Neural crest cell (in vitro differentiated cells): ENCODE measurements around the gene C1orf21. TPM values are rescaled to one million over a fixed set of nuclear protein-coding genes. Genes with fewer than 3 reads are reported as not detected.

Experiments used
- DNase-seq: peaks from one replicate; pipeline ENCODE4 v3.0.0; 2021; ENCODE audit warnings: low read depth, mixed read lengths, low spot score
- H3K27ac Mint-ChIP-seq: one replicate; pipeline ENCODE4 v1.8.0; 2021; ENCODE audit warnings: mild to moderate bottlenecking, mixed read lengths; ENCODE audit not compliant: unreplicated experiment
- H3K27me3 Mint-ChIP-seq: 2 replicates; pipeline ENCODE4 v1.8.0; 2021; ENCODE audit warnings: low read depth, mild to moderate bottlenecking, mixed read lengths
- H3K36me3 Mint-ChIP-seq: 2 replicates; pipeline ENCODE4 v1.8.0; 2021; ENCODE audit warnings: low read depth, mild to moderate bottlenecking, mixed read lengths
- H3K4me1 Mint-ChIP-seq: 2 replicates; pipeline ENCODE4 v1.8.0; 2021; ENCODE audit warnings: mixed read lengths
- H3K4me3 Mint-ChIP-seq: one replicate; pipeline ENCODE4 v1.8.0; 2021; ENCODE audit warnings: mild to moderate bottlenecking, mixed read lengths
- H3K9me3 Mint-ChIP-seq: 2 replicates; pipeline ENCODE4 v1.8.0; 2021; ENCODE audit warnings: mixed read lengths
- total RNA-seq: library from RNA; stranded (reverse); gene quantifications from 2 replicates; pipeline ENCODE4 v1.2.1, GENCODE V29; 2021
- TF ChIP-seq, protein P1 (sequence below): fragments of 200-600 bp; sonication (generic); conservative IDR thresholded peaks from 2 replicates; pipeline ENCODE4 v1.5.0; 2021; ENCODE audit warnings: antibody characterized with exemption, mild to moderate bottlenecking

Gene C1orf21
- total RNA-seq, 1 donor from 2014 or later = 29.8 TPM

DNA sequence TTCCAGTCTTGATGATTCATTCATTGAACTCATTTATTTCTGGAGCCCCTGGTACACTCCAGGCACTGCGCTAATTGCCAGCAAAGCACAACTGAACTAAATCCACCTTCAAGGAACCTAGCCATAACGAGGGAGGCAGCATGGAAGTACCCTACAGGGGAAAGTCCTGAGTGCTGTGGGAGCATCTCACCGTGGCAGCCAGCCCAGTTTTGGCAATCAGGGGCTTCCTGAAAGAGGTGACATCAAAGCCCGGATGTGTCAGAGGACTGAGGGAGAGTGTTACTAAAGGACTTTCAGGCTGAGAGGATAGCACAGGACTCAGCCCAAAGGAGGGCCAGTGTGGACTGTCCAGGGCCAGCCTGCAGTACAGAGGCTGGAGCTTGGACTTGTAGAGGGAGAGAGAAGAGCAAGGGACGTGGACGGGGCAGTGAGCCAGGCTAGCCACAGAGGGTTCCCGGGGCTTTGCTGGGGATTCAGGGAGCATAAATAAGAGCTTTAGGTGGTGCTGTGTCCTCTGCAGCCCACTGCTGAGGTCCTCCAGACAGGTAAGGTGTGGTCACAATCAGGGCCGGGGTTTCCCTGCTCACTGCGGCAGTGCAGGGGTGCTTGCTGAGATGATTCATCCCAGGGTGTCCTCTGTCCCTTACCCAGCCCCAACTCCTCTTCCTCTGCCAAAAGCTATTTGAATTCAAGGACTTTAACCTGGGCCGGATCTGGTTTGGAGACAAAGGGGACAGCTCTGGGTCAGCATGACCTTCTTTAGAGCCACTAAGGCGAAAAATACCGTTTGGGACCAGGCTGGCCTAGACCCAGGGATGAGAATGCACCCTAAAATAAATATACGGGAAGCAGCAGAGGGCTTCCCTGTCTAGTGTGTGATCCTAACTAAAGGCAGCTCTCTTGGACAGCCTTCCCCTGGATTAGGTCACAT is 239.5 kb downstream of the C1orf21 start:
- TF ChIP-seq, protein P1, sequence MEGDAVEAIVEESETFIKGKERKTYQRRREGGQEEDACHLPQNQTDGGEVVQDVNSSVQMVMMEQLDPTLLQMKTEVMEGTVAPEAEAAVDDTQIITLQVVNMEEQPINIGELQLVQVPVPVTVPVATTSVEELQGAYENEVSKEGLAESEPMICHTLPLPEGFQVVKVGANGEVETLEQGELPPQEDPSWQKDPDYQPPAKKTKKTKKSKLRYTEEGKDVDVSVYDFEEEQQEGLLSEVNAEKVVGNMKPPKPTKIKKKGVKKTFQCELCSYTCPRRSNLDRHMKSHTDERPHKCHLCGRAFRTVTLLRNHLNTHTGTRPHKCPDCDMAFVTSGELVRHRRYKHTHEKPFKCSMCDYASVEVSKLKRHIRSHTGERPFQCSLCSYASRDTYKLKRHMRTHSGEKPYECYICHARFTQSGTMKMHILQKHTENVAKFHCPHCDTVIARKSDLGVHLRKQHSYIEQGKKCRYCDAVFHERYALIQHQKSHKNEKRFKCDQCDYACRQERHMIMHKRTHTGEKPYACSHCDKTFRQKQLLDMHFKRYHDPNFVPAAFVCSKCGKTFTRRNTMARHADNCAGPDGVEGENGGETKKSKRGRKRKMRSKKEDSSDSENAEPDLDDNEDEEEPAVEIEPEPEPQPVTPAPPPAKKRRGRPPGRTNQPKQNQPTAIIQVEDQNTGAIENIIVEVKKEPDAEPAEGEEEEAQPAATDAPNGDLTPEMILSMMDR = no peak
- H3K27ac Mint-ChIP-seq = peak overlapping the region; percentile 79
- H3K36me3 Mint-ChIP-seq = peaks cover 7% of the 10 kb centered on the region
- no peak overlapping the region for H3K4me3 Mint-ChIP-seq
- H3K27me3 Mint-ChIP-seq = no peaks in the 10 kb centered on the region
- H3K9me3 Mint-ChIP-seq = peaks cover 2% of the 10 kb centered on the region
- peaks cover 39% of the 10 kb centered on the region for H3K4me1 Mint-ChIP-seq
- DNase-seq = no peak

DNA sequence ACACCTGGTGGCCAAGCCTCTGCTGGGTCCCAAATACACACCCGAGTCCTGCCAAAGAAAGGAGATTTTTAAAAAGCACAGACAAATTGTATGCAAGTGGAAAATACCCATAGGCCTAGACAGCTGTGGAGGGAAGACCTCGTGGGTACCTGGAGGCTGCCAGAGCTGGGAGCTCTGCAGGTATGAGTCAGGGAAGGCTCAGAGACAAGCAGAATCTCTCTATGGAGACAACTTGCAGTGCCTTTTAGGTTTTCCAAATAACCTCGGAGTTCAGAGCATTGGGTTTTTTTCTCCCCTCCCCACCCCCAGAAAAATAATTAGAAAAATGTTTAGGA is 240.1 kb downstream of the C1orf21 start:
- no peak for DNase-seq
- Mint-ChIP-seq H3K27me3 (no peaks in the 10 kb centered on the region), H3K9me3 (peaks cover 2% of the 10 kb centered on the region), H3K36me3 (peaks cover 5% of the 10 kb centered on the region), H3K27ac (no peak overlapping the region), H3K4me3 (no peak overlapping the region), H3K4me1 (peaks cover 38% of the 10 kb centered on the region)
- TF ChIP-seq, protein P1 = no peak

DNA sequence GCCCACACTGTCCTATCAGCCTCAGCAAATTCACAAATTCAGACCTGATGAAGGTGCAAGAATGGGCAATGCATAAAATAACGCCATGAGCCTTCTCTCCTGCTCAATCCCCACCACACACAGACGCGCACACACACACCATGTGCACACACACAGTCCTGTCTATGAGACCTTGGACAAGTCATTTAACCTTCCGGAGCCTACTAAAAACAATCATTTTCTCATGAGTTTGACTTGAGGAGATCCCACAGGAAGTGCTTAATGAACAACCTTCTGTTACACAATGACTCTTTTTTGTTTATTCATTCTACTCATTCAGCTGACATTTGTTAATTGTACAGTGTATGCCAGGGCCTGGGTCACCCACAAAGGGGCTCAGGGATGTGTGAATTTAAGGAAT is 242.4 kb downstream of the C1orf21 start:
- Mint-ChIP-seq H3K27me3 (no peaks in the 10 kb centered on the region), H3K36me3 (peaks cover 5% of the 10 kb centered on the region), H3K4me3 (no peak overlapping the region), H3K4me1 (peaks cover 33% of the 10 kb centered on the region), H3K9me3 (peaks cover 2% of the 10 kb centered on the region), H3K27ac (no peak overlapping the region)
- TF ChIP-seq, protein P1 = no peak
- no peak for DNase-seq

DNA sequence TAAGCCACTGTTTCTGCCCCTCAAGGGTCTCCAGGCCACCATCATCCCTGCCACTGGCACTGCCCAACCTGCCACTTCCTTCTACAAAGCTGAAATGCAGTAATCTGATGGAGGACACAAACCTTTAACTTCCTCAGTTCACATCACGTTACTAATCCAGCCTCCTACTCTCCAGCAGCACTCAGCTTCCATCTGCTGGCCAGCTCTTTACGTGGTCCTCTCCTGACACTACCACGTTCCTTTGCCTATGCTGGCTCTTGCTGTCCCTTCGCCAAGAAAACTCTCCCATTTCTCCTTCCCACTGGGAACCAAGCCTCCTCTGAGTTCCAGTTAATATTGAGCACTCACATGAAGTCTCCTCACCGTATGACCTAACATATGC is 243.8 kb downstream of the C1orf21 start:
- Mint-ChIP-seq H3K9me3 (no peaks in the 10 kb centered on the region), H3K36me3 (peaks cover 6% of the 10 kb centered on the region), H3K4me3 (no peak overlapping the region), H3K4me1 (peaks cover 28% of the 10 kb centered on the region), H3K27me3 (no peaks in the 10 kb centered on the region), H3K27ac (peak overlapping the region; percentile 90)
- TF ChIP-seq, protein P1 = no peak
- no peak for DNase-seq

DNA sequence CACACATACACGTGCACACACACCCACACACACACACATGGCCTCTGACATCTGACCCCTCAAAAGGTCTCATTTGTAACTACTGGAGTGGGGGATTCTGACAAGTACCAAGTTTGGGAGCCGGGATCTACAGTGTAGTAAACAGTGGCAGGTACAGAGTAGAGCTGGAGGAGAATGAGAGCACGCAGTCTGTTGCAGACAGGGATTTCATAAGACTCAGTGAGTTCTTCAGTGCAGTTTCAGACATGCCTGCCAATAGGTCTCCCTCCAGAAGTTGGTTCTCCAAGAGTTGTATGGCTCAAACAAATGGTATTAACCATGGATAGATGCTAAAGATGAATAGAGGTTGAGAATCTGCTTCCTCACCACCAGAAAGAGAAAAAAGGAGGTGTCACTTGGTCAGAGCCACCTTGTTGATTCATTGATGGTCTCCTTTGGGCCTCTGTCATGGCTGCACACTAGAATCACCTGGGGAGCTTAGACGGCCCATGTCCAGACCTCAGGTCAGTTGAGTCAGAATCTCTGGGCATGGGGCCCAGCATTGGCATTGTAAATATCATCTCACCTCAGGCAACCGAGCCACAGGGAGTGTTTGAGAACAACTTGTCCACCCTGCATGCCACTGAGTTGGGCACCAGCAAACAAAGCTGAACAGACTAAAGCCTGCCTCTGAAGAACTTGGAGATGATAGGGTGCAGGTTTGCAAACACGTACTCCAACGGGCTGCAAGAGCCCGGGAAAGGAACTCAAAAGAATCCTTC is 245.8 kb downstream of the C1orf21 start:
- Mint-ChIP-seq H3K4me3 (no peak overlapping the region), H3K27ac (no peak overlapping the region), H3K9me3 (peaks cover 8% of the 10 kb centered on the region), H3K4me1 (peaks cover 45% of the 10 kb centered on the region), H3K36me3 (peaks cover 15% of the 10 kb centered on the region), H3K27me3 (no peaks in the 10 kb centered on the region)
- no peak for DNase-seq
- TF ChIP-seq, protein P1 = no peak
